Gastroesophageal sphincter (tissue), 4 donors: ENCODE data around the gene PRADC1. TPM values are rescaled to one million over a fixed set of nuclear protein-coding genes. Genes with fewer than 3 reads are reported as not detected.

ENCODE experiments used
- ATAC-seq: fragments of 150-250 bp; one replicate; pipeline ENCODE4 v1.9.1; 2016; ENCODE audit warnings: mild to moderate bottlenecking, moderate library complexity
- H3K27ac ChIP-seq, 4 donors: fragments of 200-600 bp; sonication (generic) in 3 of 4; 1 replicate in 3 of 4; 2 replicates in 1 of 4; pipeline ENCODE4 v1.5.1; 2016 to 2019
- H3K27me3 ChIP-seq: fragments of 200-600 bp; sonication (generic); one replicate; pipeline ENCODE4 v1.5.1; 2019
- H3K36me3 ChIP-seq, 2 donors: fragments of 200-600 bp; sonication (generic); one replicate each; pipeline ENCODE4 v1.5.1; 2019; ENCODE audit warnings: control low read depth in 1 of 2
- H3K4me1 ChIP-seq, 3 donors: fragments of 200-600 bp; sonication (generic); 1 replicate in 2 of 3; 2 replicates in 1 of 3; pipeline ENCODE4 v1.5.1; 2016 to 2019; ENCODE audit warnings: control low read depth in 2 of 3
- H3K4me3 ChIP-seq, 2 donors: fragments of 200-600 bp; sonication (generic); one replicate each; pipeline ENCODE4 v1.5.1; 2019; ENCODE audit warnings: mild to moderate bottlenecking in 1 of 2, moderate library complexity in 1 of 2
- H3K9me3 ChIP-seq, 3 donors: fragments of 200-600 bp; sonication (generic); one replicate each; pipeline ENCODE4 v1.5.1; 2017 to 2019; ENCODE audit warnings: control low read depth in 2 of 3
- EP300 ChIP-seq: sonication (generic); formaldehyde crosslinking; IDR thresholded peaks from one replicate; pipeline ENCODE4 v1.6.1; 2017; ENCODE audit warnings: antibody characterized with exemption, mild to moderate bottlenecking
- POLR2A ChIP-seq, 2 donors: fragments of 450-650 bp; IDR thresholded peaks; one replicate each; pipeline ENCODE4 v1.6.1; 2017; ENCODE audit warnings: antibody characterized with exemption in 2 of 2, mild to moderate bottlenecking in 2 of 2, moderate library complexity in 1 of 2
- POLR2AphosphoS5 ChIP-seq: sonication (generic); formaldehyde crosslinking; IDR thresholded peaks from one replicate; pipeline ENCODE4 v1.6.1; 2017; ENCODE audit warnings: antibody characterized with exemption
- WGBS, 2 donors: methylation state at CpG; one replicate each; pipeline ENCODE4 v1.1.5; 2018; ENCODE audit warnings: low coverage in 1 of 2; 5-methylcytosine and 5-hydroxymethylcytosine counted together
- total RNA-seq, 4 donors: library from RNA; depleted of rRNA; stranded (reverse); fragments of >200 nt; gene quantifications; one replicate each; pipeline ENCODE4 v1.1.0, GENCODE V29; 2016
- TF ChIP-seq, protein P1 (sequence below), 4 experiments: fragments of 200-600 bp in 2 of 4; fragments of 450-650 bp in 2 of 4; sonication (generic) in 1 of 4; IDR thresholded peaks; one replicate each; pipeline ENCODE4 v1.5.1; 2017 to 2019; ENCODE audit warnings: antibody characterized with exemption in 4 of 4, mild to moderate bottlenecking in 2 of 4, moderate library complexity in 2 of 4

PRADC1 gene
- total RNA-seq, 4 donors from 2014 or later, result 21.7 to 37.5 (median 30.2) TPM

DNA sequence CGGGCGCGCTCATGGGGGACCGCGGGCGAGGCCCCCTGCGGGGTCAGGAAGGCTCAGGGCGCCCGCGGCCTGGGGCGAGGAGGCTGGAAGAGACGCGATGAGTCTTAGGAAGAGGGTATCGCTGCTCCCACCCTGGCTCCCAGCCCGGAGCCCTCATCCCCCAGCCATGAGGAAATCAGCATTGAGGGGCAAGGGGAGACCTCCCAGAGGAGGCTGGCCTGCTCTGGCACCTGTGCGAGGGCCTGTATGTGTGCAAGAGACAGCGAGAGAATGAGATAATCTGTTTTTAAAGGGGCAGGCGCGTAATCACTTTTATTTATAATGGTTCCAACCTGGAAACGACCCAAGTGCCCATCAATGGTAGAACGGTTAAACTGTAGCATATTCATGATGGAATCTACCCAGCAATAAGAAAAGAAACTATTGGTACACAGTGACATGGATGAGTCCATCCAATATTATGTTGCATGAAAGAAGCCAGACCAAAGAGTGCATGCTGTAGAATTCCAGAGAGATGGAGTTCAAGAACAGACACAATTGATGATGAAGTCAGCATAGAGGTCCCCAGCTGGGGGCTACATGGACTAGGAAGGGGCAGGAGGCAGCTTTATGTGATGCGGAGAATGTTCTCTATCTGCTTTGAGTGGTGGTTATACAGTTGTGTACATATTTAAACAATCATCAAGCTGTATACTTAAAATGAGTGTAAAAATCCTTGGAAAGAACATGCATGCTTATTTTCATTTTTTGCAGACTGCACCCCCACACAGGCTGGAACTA is 36.8 kb upstream of the PRADC1 start:
- WGBS, 2 donors, result 46 to 58% methylated on average over 2 to 6 of the region's 22 CpGs
- H3K27ac ChIP-seq, result no peak overlapping the region
- peaks cover 70% of the 10 kb centered on the region for H3K27me3 ChIP-seq
- peak overlapping the region in 1 of 2 donors; percentile 33 for H3K4me3 ChIP-seq
- H3K4me1 ChIP-seq, result peaks cover 0 to 17% (median 4%) of the 10 kb centered on the region in 3 donors
- no peak for ATAC-seq
- no peaks in the 10 kb centered on the region for H3K36me3 ChIP-seq
- TF ChIP-seq POLR2AphosphoS5 (no peak), POLR2A (IDR thresholded peaks at IDR 0.05) (no peak), EP300 (no peak)
- TF ChIP-seq, protein P1, sequence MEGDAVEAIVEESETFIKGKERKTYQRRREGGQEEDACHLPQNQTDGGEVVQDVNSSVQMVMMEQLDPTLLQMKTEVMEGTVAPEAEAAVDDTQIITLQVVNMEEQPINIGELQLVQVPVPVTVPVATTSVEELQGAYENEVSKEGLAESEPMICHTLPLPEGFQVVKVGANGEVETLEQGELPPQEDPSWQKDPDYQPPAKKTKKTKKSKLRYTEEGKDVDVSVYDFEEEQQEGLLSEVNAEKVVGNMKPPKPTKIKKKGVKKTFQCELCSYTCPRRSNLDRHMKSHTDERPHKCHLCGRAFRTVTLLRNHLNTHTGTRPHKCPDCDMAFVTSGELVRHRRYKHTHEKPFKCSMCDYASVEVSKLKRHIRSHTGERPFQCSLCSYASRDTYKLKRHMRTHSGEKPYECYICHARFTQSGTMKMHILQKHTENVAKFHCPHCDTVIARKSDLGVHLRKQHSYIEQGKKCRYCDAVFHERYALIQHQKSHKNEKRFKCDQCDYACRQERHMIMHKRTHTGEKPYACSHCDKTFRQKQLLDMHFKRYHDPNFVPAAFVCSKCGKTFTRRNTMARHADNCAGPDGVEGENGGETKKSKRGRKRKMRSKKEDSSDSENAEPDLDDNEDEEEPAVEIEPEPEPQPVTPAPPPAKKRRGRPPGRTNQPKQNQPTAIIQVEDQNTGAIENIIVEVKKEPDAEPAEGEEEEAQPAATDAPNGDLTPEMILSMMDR (IDR thresholded peaks at IDR 0.05), result no peak
- peaks cover 0 to 10% (median 0%) of the 10 kb centered on the region in 3 donors for H3K9me3 ChIP-seq

DNA sequence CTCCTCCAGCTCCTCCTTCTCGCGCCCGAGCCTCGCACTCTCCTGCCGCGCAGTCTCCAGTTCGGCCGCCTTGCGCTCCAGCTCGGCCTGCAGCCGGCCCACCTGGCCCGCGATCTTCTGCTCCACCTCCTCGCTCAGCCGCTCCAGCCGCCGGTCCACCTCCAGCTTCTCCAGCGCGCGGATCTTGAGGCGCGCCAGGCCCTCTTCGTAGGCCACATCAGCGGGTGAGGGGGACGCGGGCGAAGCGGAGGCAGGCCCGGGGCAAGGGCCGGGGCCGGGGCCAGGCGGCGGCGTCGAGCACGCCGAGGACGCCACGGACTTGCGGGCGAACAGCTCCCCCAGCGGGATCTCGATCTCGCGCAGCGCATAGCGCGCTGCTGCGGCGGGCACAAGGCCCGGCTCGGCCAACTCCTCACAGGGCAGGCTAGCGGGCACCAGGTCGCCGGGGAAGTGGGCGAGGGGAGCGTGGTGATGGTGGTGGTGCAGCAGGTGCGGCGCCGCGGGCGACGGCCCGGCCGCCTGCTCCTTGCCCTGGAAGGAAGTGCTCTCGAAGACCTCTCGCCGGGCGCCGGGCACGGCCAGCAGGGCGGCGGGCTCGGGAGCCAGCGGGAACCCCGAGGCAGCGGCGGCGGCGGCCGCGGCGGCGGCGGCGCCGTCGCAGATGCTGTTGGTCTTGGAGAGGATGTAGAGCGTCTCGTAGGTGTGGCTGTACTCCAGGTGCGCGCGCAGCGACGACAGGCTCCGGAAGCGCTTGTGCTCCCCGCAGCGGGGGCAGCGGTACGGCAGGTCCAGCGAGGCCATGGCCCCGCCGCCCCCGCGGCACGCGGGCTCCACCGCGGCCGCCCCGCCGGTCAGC is 36.0 kb upstream of the PRADC1 start:
- WGBS, 2 donors, result 0 to 14% methylated on average over 8 to 13 of the region's 113 CpGs
- Histone ChIP-seq H3K4me1 (peaks cover 0 to 17% (median 4%) of the 10 kb centered on the region in 3 donors), H3K9me3 (peaks cover 0 to 8% (median 0%) of the 10 kb centered on the region in 3 donors), H3K27me3 (peaks cover 71% of the 10 kb centered on the region), H3K4me3 (peak overlapping the region in 1 of 2 donors; percentile 33), H3K36me3 (no peaks in the 10 kb centered on the region), H3K27ac (no peak overlapping the region)
- ATAC-seq, result no peak
- no peak for TF ChIP-seq POLR2AphosphoS5
- TF ChIP-seq, protein P1 (IDR thresholded peaks at IDR 0.05), result peak in 1 of 4 experiments; percentile 12

- Histone ChIP-seq H3K27me3 (peaks cover 71% of the 10 kb centered on the region), H3K36me3 (no peaks in the 10 kb centered on the region), H3K4me3 (peak overlapping the region in 1 of 2 donors; percentile 33), H3K27ac (no peak overlapping the region), H3K4me1 (peaks cover 0 to 17% (median 4%) of the 10 kb centered on the region in 3 donors), H3K9me3 (peaks cover 0 to 1% (median 0%) of the 10 kb centered on the region in 3 donors)
- no peak for ATAC-seq
- 4 to 47% methylated on average over 4 to 11 of the region's 14 CpGs for WGBS, 2 donors
- TF ChIP-seq, protein P1 (IDR thresholded peaks at IDR 0.05), result no peak
- TF ChIP-seq POLR2AphosphoS5, result no peak
- no peak for TF ChIP-seq EP300
- no peak for TF ChIP-seq POLR2A (IDR thresholded peaks at IDR 0.05)
Measured at GRCh38 chr2:73268366-73268829, 35.4 kb upstream of the PRADC1 start.

GRCh38 chr2:73267008-73267407 is 34.0 kb upstream of the PRADC1 start:
- H3K9me3 ChIP-seq, result no peaks in the 10 kb centered on the region
- no peaks in the 10 kb centered on the region for H3K36me3 ChIP-seq
- H3K27me3 ChIP-seq, result peaks cover 71% of the 10 kb centered on the region
- H3K4me1 ChIP-seq, result peaks cover 0 to 17% (median 4%) of the 10 kb centered on the region in 3 donors
- WGBS, 2 donors, result 100% methylated on average over 1 of the region's 4 CpGs; no CpG with 5 or more reads in 1 of the 2 donors
- no peak for ATAC-seq
- H3K27ac ChIP-seq, result no peak overlapping the region
- TF ChIP-seq EP300 (no peak), POLR2AphosphoS5 (no peak), POLR2A (IDR thresholded peaks at IDR 0.05) (no peak)
- TF ChIP-seq, protein P1 (IDR thresholded peaks at IDR 0.05), result no peak
- H3K4me3 ChIP-seq, result no peak overlapping the region
